ENCODE measurements around the gene MLKL. TPM values are rescaled to one million over a fixed set of nuclear protein-coding genes. Genes with fewer than 3 reads are reported as not detected.
"Not testable (repeated sequence)": the region's sequence is repeated elsewhere in the genome, so short reads cannot be mapped to it uniquely, and the experiment has no call there.

Gene MLKL
- total RNA-seq, 1 donor from 2014 or later, result 6.8 TPM

GRCh38 chr16:74661064-74661463 lies 39.6 kb downstream of the MLKL start:
- intact Hi-C loops (cut with micrococcal nuclease), result no loop called here
- no peak for TF ChIP-seq CTCF (IDR thresholded peaks at IDR 0.05)
- CTCF ChIA-PET, result no interaction called here
- DNase-seq (no peak), ATAC-seq (ENCODE audit: low read depth) (no peak)
- POLR2A ChIA-PET, result no interaction called here
- Mint-ChIP-seq H3K4me3 (no peak overlapping the region), H3K9me3 (no peaks in the 10 kb centered on the region), H3K27me3 (no peaks in the 10 kb centered on the region), H3K36me3 (ENCODE audit: low read depth) (peaks cover 76% of the 10 kb centered on the region), H3K4me1 (peaks cover 58% of the 10 kb centered on the region), H3K27ac (no peak overlapping the region)

- Mint-ChIP-seq H3K27me3 (no peaks in the 10 kb centered on the region), H3K36me3 (ENCODE audit: low read depth) (peaks cover 83% of the 10 kb centered on the region), H3K4me1 (peaks cover 58% of the 10 kb centered on the region), H3K9me3 (no peaks in the 10 kb centered on the region), H3K27ac (no peak overlapping the region), H3K4me3 (no peak overlapping the region)
- CTCF ChIA-PET, result no interaction called here
- TF ChIP-seq CTCF (IDR thresholded peaks at IDR 0.05), result no peak
- intact Hi-C loops (cut with micrococcal nuclease), result no loop called here
- DNase-seq (no peak), ATAC-seq (ENCODE audit: low read depth) (no peak)
- POLR2A ChIA-PET, result no interaction called here
These were observed 40.3 kb downstream of the MLKL start for GRCh38 chr16:74660383-74660782.

DNA sequence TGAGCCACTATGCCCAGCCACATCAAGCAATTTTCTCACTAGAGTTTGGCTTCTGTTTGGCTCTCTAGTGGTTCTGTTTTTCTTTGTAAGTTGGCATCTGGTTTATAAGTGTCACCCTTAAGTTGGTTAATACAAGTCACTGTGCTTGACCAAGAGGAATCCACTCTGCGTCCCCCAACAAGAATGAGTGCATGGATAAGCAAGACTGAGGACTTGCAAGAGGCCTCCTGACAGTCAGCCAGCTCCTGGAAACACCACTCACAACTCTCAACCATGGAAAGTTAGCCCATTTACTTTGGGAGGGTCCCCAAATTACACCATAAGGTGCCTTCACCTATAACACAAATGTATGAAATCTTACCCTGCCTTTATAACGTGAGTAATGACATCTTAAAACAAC lies 41.6 kb downstream of the MLKL start:
- ChIA-PET CTCF (no interaction called here), POLR2A (no interaction called here)
- Mint-ChIP-seq H3K4me3 (no peak overlapping the region), H3K9me3 (no peaks in the 10 kb centered on the region), H3K27me3 (no peaks in the 10 kb centered on the region), H3K27ac (no peak overlapping the region), H3K36me3 (ENCODE audit: low read depth) (peaks cover 85% of the 10 kb centered on the region), H3K4me1 (peaks cover 57% of the 10 kb centered on the region)
- TF ChIP-seq CTCF (IDR thresholded peaks at IDR 0.05), result no peak
- intact Hi-C loops (cut with micrococcal nuclease), result no loop called here
- no peak for DNase-seq
- no peak for ATAC-seq (ENCODE audit: low read depth)

GRCh38 chr16:74657870-74658642 lies 42.6 kb downstream of the MLKL start:
- Mint-ChIP-seq H3K9me3 (no peaks in the 10 kb centered on the region), H3K27ac (peak overlapping the region; percentile 50), H3K4me1 (peaks cover 49% of the 10 kb centered on the region), H3K4me3 (no peak overlapping the region), H3K36me3 (ENCODE audit: low read depth) (peaks cover 79% of the 10 kb centered on the region), H3K27me3 (no peaks in the 10 kb centered on the region)
- ATAC-seq (ENCODE audit: low read depth) (no peak), DNase-seq (no peak)
- no peak for TF ChIP-seq CTCF (IDR thresholded peaks at IDR 0.05)
- intact Hi-C loops (cut with micrococcal nuclease), result no loop called here
- POLR2A ChIA-PET, result no interaction called here
- CTCF ChIA-PET, result interaction anchor here (0.6 to 1.0 kb wide), 2 partner anchors 185 to 204 kb away, joined by 3 read pairs; no protein-coding TSS in a partner anchor

DNA sequence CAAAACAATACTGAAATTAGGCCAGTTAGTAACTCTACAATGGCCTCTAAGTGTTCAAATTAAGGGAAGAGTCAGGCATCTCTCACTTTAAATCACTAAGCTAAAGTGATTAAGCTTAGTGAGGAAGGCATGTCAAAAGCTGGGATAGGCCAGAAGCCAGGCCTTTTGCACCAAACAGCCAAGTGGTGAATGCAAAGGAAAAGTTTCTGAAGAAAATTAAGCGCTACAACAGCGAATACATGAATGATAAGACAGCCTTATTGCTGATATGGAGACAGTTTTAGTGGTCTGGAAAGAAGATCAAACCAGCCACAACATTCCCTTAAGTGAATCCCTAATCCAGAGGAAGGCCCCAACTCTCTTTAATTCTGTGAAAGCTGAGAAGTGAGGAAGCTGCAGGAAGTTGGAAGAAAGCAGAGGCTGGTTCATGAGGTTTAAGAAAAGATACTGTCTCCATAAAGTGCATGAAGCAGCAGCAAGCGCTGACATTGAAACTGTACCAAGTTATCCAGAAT lies 46.1 kb downstream of the MLKL start:
- ChIA-PET POLR2A (interaction anchor here (0.6 kb wide), 1 partner anchor 11 kb away, joined by 3 read pairs; no protein-coding TSS in a partner anchor), CTCF (no interaction called here)
- no peak for DNase-seq
- TF ChIP-seq CTCF (IDR thresholded peaks at IDR 0.05), result no peak
- Mint-ChIP-seq H3K27ac (no peak overlapping the region), H3K4me1 (peaks cover 38% of the 10 kb centered on the region), H3K27me3 (no peaks in the 10 kb centered on the region), H3K9me3 (no peaks in the 10 kb centered on the region), H3K36me3 (ENCODE audit: low read depth) (peaks cover 73% of the 10 kb centered on the region), H3K4me3 (no peak overlapping the region)
- intact Hi-C loops (cut with micrococcal nuclease), result no loop called here
- no peak for ATAC-seq (ENCODE audit: low read depth)

DNA sequence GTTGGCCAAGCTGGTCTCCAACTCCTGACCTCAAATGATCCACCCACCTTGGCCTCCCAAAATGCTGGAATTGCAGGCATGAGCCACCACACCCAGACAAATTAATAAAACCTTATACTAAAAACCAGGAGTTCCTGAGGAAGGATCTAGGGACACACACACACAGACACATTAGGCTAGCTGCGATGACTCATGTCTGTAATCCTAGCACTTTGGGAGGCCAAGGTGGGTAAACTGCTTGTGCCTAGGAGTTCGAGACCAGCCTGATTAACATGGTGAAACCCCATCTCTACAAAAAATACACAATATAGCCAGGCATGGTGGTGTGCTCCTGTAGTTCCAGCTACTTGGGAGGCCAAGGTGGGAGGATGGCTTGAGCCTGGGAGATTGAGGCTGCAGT lies 47.8 kb downstream of the MLKL start:
- H3K27me3 Mint-ChIP-seq; intact Hi-C loops (cut with micrococcal nuclease); H3K27ac Mint-ChIP-seq; H3K9me3 Mint-ChIP-seq; H3K4me3 Mint-ChIP-seq; DNase-seq; ATAC-seq (ENCODE audit: low read depth); CTCF ChIA-PET; POLR2A ChIA-PET: not testable (repeated sequence)
- Mint-ChIP-seq H3K36me3 (ENCODE audit: low read depth) (peaks cover 70% of the 10 kb centered on the region), H3K4me1 (peaks cover 23% of the 10 kb centered on the region)
